H54 (cell line): Measurements from ENCODE around the gene ACAD9.
"Not testable (repeated sequence)": the region's sequence is repeated elsewhere in the genome, so short reads cannot be mapped to it uniquely, and the experiment has no call there.

ENCODE experiments used
- DNase-seq: peaks from one replicate; pipeline ENCODE4 v3.0.0; 2011; ENCODE audit warnings: low spot score, mixed read lengths; ENCODE audit not compliant: insufficient read length
- FAIRE-seq: peaks from 3 replicates; lab custom pipeline; 2011; peaks lifted over from hg19 to GRCh38; lab: Jason Lieb, UNC
- POLR2A ChIP-seq: IDR thresholded peaks from 2 replicates; pipeline ENCODE4 v1.6.1; 2011; ENCODE audit warnings: low read depth, mild to moderate bottlenecking, low read length

ACAD9 gene

GRCh38 chr3:128902426-128902825, 23.0 kb downstream of the ACAD9 start:
- no peak for TF ChIP-seq POLR2A
- FAIRE-seq (no peak), DNase-seq (no peak)

- TF ChIP-seq POLR2A, result no peak
- no peak for FAIRE-seq
- no peak for DNase-seq
Measured at GRCh38 chr3:128903501-128903900, 24.1 kb downstream of the ACAD9 start.

- DNase-seq (no peak), FAIRE-seq (no peak)
- no peak for TF ChIP-seq POLR2A
Measured at GRCh38 chr3:128906031-128906803, 26.8 kb downstream of the ACAD9 start.

- TF ChIP-seq POLR2A, result no peak
- FAIRE-seq (no peak), DNase-seq (no peak)
Measured at GRCh38 chr3:128906804-128907525, 27.5 kb downstream of the ACAD9 start.

GRCh38 chr3:128907706-128908445, 28.5 kb downstream of the ACAD9 start:
- no peak for DNase-seq
- no peak for FAIRE-seq
- no peak for TF ChIP-seq POLR2A

GRCh38 chr3:128908951-128909350, 29.5 kb downstream of the ACAD9 start:
- TF ChIP-seq POLR2A, result no peak
- no peak for DNase-seq
- FAIRE-seq, result no peak

GRCh38 chr3:128910006-128910405, 30.6 kb downstream of the ACAD9 start:
- TF ChIP-seq POLR2A, result no peak
- FAIRE-seq, result no peak
- DNase-seq, result no peak

GRCh38 chr3:128911911-128912310, 32.5 kb downstream of the ACAD9 start:
- DNase-seq (no peak), FAIRE-seq (no peak)
- TF ChIP-seq POLR2A, result no peak

- DNase-seq (no peak), FAIRE-seq (no peak)
- no peak for TF ChIP-seq POLR2A
Measured at GRCh38 chr3:128914966-128915645, 35.7 kb downstream of the ACAD9 start.

GRCh38 chr3:128917291-128917690, 37.9 kb downstream of the ACAD9 start:
- TF ChIP-seq POLR2A, result no peak
- no peak for FAIRE-seq
- no peak for DNase-seq

GRCh38 chr3:128919988-128920387, 40.6 kb downstream of the ACAD9 start:
- no peak for DNase-seq
- TF ChIP-seq POLR2A, result no peak
- FAIRE-seq, result no peak

GRCh38 chr3:128922804-128923459, 43.5 kb downstream of the ACAD9 start:
- FAIRE-seq (no peak), DNase-seq (no peak)
- TF ChIP-seq POLR2A, result no peak

- no peak for DNase-seq
- FAIRE-seq, result no peak
- no peak for TF ChIP-seq POLR2A
Measured at GRCh38 chr3:128923576-128923975, 44.2 kb downstream of the ACAD9 start.

- not testable (repeated sequence) for DNase-seq, FAIRE-seq
Measured at GRCh38 chr3:128923986-128924385, 44.6 kb downstream of the ACAD9 start.
